Glutamatergic neuron (in vitro differentiated cells): ENCODE measurements around the gene INO80D. TPM values are rescaled to one million over a fixed set of nuclear protein-coding genes. Genes with fewer than 3 reads are reported as not detected.

Source experiments
- DNase-seq: peaks from one replicate; pipeline ENCODE4 v3.0.0; 2022
- H3K27ac Mint-ChIP-seq: one replicate; pipeline ENCODE4 v1.8.0; 2020; ENCODE audit warnings: mild to moderate bottlenecking, mixed read lengths, inconsistent platforms; ENCODE audit not compliant: unreplicated experiment
- H3K27me3 Mint-ChIP-seq: one replicate; pipeline ENCODE4 v1.8.0; 2020; ENCODE audit warnings: mild to moderate bottlenecking, moderate library complexity, mixed read lengths, inconsistent platforms; ENCODE audit not compliant: unreplicated experiment
- H3K36me3 Mint-ChIP-seq: one replicate; pipeline ENCODE4 v1.8.0; 2020; ENCODE audit warnings: mild to moderate bottlenecking, mixed read lengths, inconsistent platforms; ENCODE audit not compliant: unreplicated experiment
- H3K4me1 Mint-ChIP-seq: one replicate; pipeline ENCODE4 v1.8.0; 2020; ENCODE audit warnings: mild to moderate bottlenecking, low read depth, mixed read lengths, inconsistent platforms; ENCODE audit not compliant: unreplicated experiment
- H3K4me3 Mint-ChIP-seq: one replicate; pipeline ENCODE4 v1.8.0; 2020; ENCODE audit warnings: mild to moderate bottlenecking, mixed read lengths, inconsistent platforms; ENCODE audit not compliant: unreplicated experiment
- H3K9me3 Mint-ChIP-seq: one replicate; pipeline ENCODE4 v1.8.0; 2020; ENCODE audit warnings: mild to moderate bottlenecking, moderate library complexity, mixed read lengths, inconsistent platforms; ENCODE audit not compliant: unreplicated experiment
- CTCF ChIP-seq: fragments of 200-600 bp; sonication (generic); IDR thresholded peaks from one replicate; pipeline ENCODE4 v1.5.0; 2021; ENCODE audit not compliant: partially characterized antibody, unreplicated experiment
- total RNA-seq: library from RNA; stranded (reverse); fragmentation: NEBNext Ultra II Directional; extraction: Animal tissue kit (Norgen Biotek cat#: 25700); gene quantifications from one replicate; pipeline ENCODE4 v1.2.1, GENCODE V29; 2021; ENCODE audit not compliant: unreplicated experiment

The INO80D gene
- total RNA-seq, 1 donor from 2014 or later, result 25.0 TPM

- Mint-ChIP-seq H3K9me3 (no peaks in the 10 kb centered on the region), H3K4me3 (no peak overlapping the region), H3K27me3 (peaks cover 2% of the 10 kb centered on the region), H3K4me1 (no peaks in the 10 kb centered on the region), H3K27ac (no peak overlapping the region), H3K36me3 (no peaks in the 10 kb centered on the region)
- TF ChIP-seq CTCF, result no peak
- DNase-seq, result no peak
Measured at GRCh38 chr2:206063635-206064034, 22.3 kb downstream of the INO80D start.

- Mint-ChIP-seq H3K27ac (peak overlapping the region; percentile 6), H3K27me3 (no peaks in the 10 kb centered on the region), H3K4me3 (no peak overlapping the region)
Measured at GRCh38 chr2:206062724-206063123, 23.2 kb downstream of the INO80D start.

GRCh38 chr2:206056286-206056685 is 29.7 kb downstream of the INO80D start:
- H3K9me3 Mint-ChIP-seq, result peaks cover 2% of the 10 kb centered on the region
- DNase-seq, result no peak
- no peak for TF ChIP-seq CTCF
- no peaks in the 10 kb centered on the region for H3K27me3 Mint-ChIP-seq
- H3K4me3 Mint-ChIP-seq, result no peak overlapping the region
- H3K4me1 Mint-ChIP-seq, result no peaks in the 10 kb centered on the region
- H3K36me3 Mint-ChIP-seq, result peaks cover 6% of the 10 kb centered on the region
- H3K27ac Mint-ChIP-seq, result no peak overlapping the region

More at GRCh38 chr2:206062724-206063123, 23.2 kb downstream of the INO80D start:
- DNase-seq, result no peak
- Mint-ChIP-seq H3K36me3 (no peaks in the 10 kb centered on the region), H3K4me1 (no peaks in the 10 kb centered on the region), H3K9me3 (no peaks in the 10 kb centered on the region)
- no peak for TF ChIP-seq CTCF

GRCh38 chr2:206054952-206055351 is 31.0 kb downstream of the INO80D start:
- peaks cover 6% of the 10 kb centered on the region for H3K36me3 Mint-ChIP-seq
- peaks cover 2% of the 10 kb centered on the region for H3K9me3 Mint-ChIP-seq
- no peak for TF ChIP-seq CTCF
- no peak overlapping the region for H3K27ac Mint-ChIP-seq
- H3K4me1 Mint-ChIP-seq, result no peaks in the 10 kb centered on the region
- DNase-seq, result no peak
- no peaks in the 10 kb centered on the region for H3K27me3 Mint-ChIP-seq
- no peak overlapping the region for H3K4me3 Mint-ChIP-seq

- Mint-ChIP-seq H3K27ac (no peak overlapping the region), H3K36me3 (peaks cover 6% of the 10 kb centered on the region)
Measured at GRCh38 chr2:206051912-206052311, 34.1 kb downstream of the INO80D start.

More at GRCh38 chr2:206051912-206052311, 34.1 kb downstream of the INO80D start:
- H3K4me3 Mint-ChIP-seq, result no peak overlapping the region
- H3K27me3 Mint-ChIP-seq, result no peaks in the 10 kb centered on the region
- TF ChIP-seq CTCF, result no peak
- DNase-seq, result no peak
- no peaks in the 10 kb centered on the region for H3K4me1 Mint-ChIP-seq
- H3K9me3 Mint-ChIP-seq, result peaks cover 2% of the 10 kb centered on the region
